ENCODE results near the gene ARHGEF2. TPM values are rescaled to one million over a fixed set of nuclear protein-coding genes. Genes with fewer than 3 reads are reported as not detected.
A peak's percentile ranks its signal among the peaks of the same experiment; 100 is the strongest.

Gene ARHGEF2
- total and polyA plus RNA-seq, 2 of the 13 experiments (the other 11 are each of a cell fraction or from before 2014, with no cell fraction given): 16.1 to 32.1 TPM

GRCh38 chr1:155960081-155960745, 18.1 kb downstream of the ARHGEF2 start:
- Histone ChIP-seq H3K79me2 (ENCODE audit: insufficient read depth, low read length) (no peaks in the 10 kb centered on the region), H3K4me2 (ENCODE audit: low read depth, low read length) (no peak overlapping the region), H3K9me3 (ENCODE audit: low read length) (no peaks in the 10 kb centered on the region), H3K9ac (ENCODE audit: insufficient read depth, low read depth, low read length) (no peak overlapping the region), H3K36me3 (replicated peaks in 1 of 2; ENCODE audit: control insufficient read depth in 1 of 2, insufficient read depth in 2 of 2, low read length in 2 of 2) (peaks cover 32 to 70% of the 10 kb centered on the region in 2 experiments), H3K4me1 (ENCODE audit: insufficient read depth, low read length) (no peaks in the 10 kb centered on the region), H2AFZ (ENCODE audit: low read length) (no peak overlapping the region), H3K4me3 (replicated peaks in 1 of 3; ENCODE audit: insufficient read depth in 1 of 3, low read depth in 2 of 3, low read length in 3 of 3) (no peak overlapping the region), H3K27me3 (ENCODE audit: control insufficient read depth in 1 of 2, insufficient read depth in 2 of 2, low read length in 2 of 2) (no peaks in the 10 kb centered on the region), H3K27ac (ENCODE audit: extremely low read length, insufficient read depth, low read length) (no peak overlapping the region), H4K20me1 (ENCODE audit: insufficient read depth, low read length) (no peaks in the 10 kb centered on the region)
- ChIA-PET CTCF (ENCODE audit: low intra/inter-chr PET ratio, low total read pairs) (no interaction called here), POLR2A (interaction anchor here (1.5 to 2.9 kb wide), 2 partner anchors 12 to 16 kb away, joined by 4 to 17 read pairs; no protein-coding TSS in a partner anchor)
- in situ Hi-C loops (cut with HindIII; ENCODE audit: extremely low pct_ligation_motif_present, low pct_unique_long_range_greater_than_20kb): no loop called here
- ATAC-seq (no peak), DNase-seq (ENCODE audit: low spot score) (no peak), FAIRE-seq (no peak)
- intact Hi-C loops (cut with micrococcal nuclease; ENCODE audit: unreplicated experiment): no loop called here
- TF ChIP-seq ZNF83 (CRISPR knock-in tag; IDR thresholded peaks at IDR 0.05; ENCODE audit: borderline replicate concordance) (no peak), ZNF10 (CRISPR knock-in tag; IDR thresholded peaks at IDR 0.05; ENCODE audit: borderline replicate concordance, low read depth) (no peak), FOXJ3 (CRISPR knock-in tag; IDR thresholded peaks at IDR 0.05; ENCODE audit: borderline replicate concordance) (no peak), PCBP2 (optimal IDR thresholded peaks at IDR 0.05; ENCODE audit: low read depth, low read length, poor library complexity, severe bottlenecking) (no peak), MTA3 (CRISPR knock-in tag; IDR thresholded peaks at IDR 0.05) (no peak), RBM22 (optimal IDR thresholded peaks at IDR 0.05; ENCODE audit: low read length) (no peak), IRF2 (CRISPR knock-in tag; IDR thresholded peaks at IDR 0.05) (no peak), SP1 (IDR thresholded peaks at IDR 0.05) (no peak), SP1 (CRISPR knock-in tag; IDR thresholded peaks at IDR 0.05) (no peak)
- no TSS peak for BruUV-seq (replicated peaks)
- WGBS (ENCODE audit: low lambda C conversion rate): 96% methylated on average over 3 of the region's 3 CpGs

- FAIRE-seq (no peak), DNase-seq (ENCODE audit: low spot score) (no peak), ATAC-seq (no peak)
- no peaks in the 10 kb centered on the region for H3K27me3 ChIP-seq (ENCODE audit: control insufficient read depth in 1 of 2, insufficient read depth in 2 of 2, low read length in 2 of 2)
- H3K36me3 ChIP-seq (replicated peaks in 1 of 2; ENCODE audit: control insufficient read depth in 1 of 2, insufficient read depth in 2 of 2, low read length in 2 of 2): peaks cover 28 to 69% of the 10 kb centered on the region in 2 experiments
- H3K9me3 ChIP-seq (ENCODE audit: low read length): no peaks in the 10 kb centered on the region
- no peak overlapping the region for H3K4me2 ChIP-seq (ENCODE audit: low read depth, low read length)
- POLR2A ChIA-PET: interaction anchor here (1.2 to 5.6 kb wide), 3 partner anchors 11 to 21 kb away, joined by 3 to 28 read pairs (median 12); partner anchors contain the start of gene ARHGEF2
- H3K4me1 ChIP-seq (ENCODE audit: insufficient read depth, low read length): no peaks in the 10 kb centered on the region
- BruUV-seq (replicated peaks): TSS peak; percentile 44
- WGBS (ENCODE audit: low lambda C conversion rate): 100% methylated on average over 7 of the region's 12 CpGs
- no peaks in the 10 kb centered on the region for H4K20me1 ChIP-seq (ENCODE audit: insufficient read depth, low read length)
- H3K9ac ChIP-seq (ENCODE audit: insufficient read depth, low read depth, low read length): no peak overlapping the region
- H3K79me2 ChIP-seq (ENCODE audit: insufficient read depth, low read length): no peaks in the 10 kb centered on the region
- in situ Hi-C loops (cut with HindIII; ENCODE audit: extremely low pct_ligation_motif_present, low pct_unique_long_range_greater_than_20kb) (no loop called here), intact Hi-C loops (cut with micrococcal nuclease; ENCODE audit: unreplicated experiment) (no loop called here)
- no peak overlapping the region for H2AFZ ChIP-seq (ENCODE audit: low read length)
- no peak overlapping the region for H3K4me3 ChIP-seq (replicated peaks in 1 of 3; ENCODE audit: insufficient read depth in 1 of 3, low read depth in 2 of 3, low read length in 3 of 3)
- CTCF ChIA-PET (ENCODE audit: low intra/inter-chr PET ratio, low total read pairs): no interaction called here
- no peak overlapping the region for H3K27ac ChIP-seq (ENCODE audit: extremely low read length, insufficient read depth, low read length)
- TF ChIP-seq MYPOP (CRISPR knock-in tag; IDR thresholded peaks at IDR 0.05) (no peak), PCBP1 (IDR thresholded peaks at IDR 0.05; ENCODE audit: borderline replicate concordance, low read depth, low read length) (no peak), ZNF33B (CRISPR knock-in tag; IDR thresholded peaks at IDR 0.05) (no peak), ZNF414 (CRISPR knock-in tag; IDR thresholded peaks at IDR 0.05) (no peak), ZNF382 (CRISPR knock-in tag; IDR thresholded peaks at IDR 0.05; ENCODE audit: borderline replicate concordance) (no peak)
Observed at GRCh38 chr1:155957411-155957915, 20.9 kb downstream of the ARHGEF2 start.

Measured in HepG2 (cell line).